PC-9 (cell line): ENCODE data around the gene LRP1. TPM values are rescaled to one million over a fixed set of nuclear protein-coding genes. Genes with fewer than 3 reads are reported as not detected.

ENCODE experiments used
- BruUV-seq: library from RNA; stranded (reverse); fragments of 400-500 nt; replicated peaks from 2 replicates; lab custom pipeline; 2021; lab: Mats Ljungman, UMichigan
- CTCF ChIA-PET: fragments of 300-600 bp; sonication (Branson Sonifier 250); formaldehyde crosslinking; loops from one replicate; lab custom pipeline; 2022; ENCODE audit warnings: antibody characterized with exemption; lab: Charles Lee
- POLR2A ChIA-PET: fragments of 300-600 bp; sonication (Branson Sonifier 250); formaldehyde crosslinking; loops from one replicate; lab custom pipeline; 2022; ENCODE audit warnings: antibody characterized with exemption; ENCODE audit not compliant: unreplicated experiment; lab: Charles Lee
- DNase-seq, 2 experiments: peaks; one replicate each; pipeline versions ENCODE4 v3.0.0 to v3.0.0-alpha.2; 2015 to 2022; ENCODE audit warnings: mixed read lengths in 1 of 2
- H2AFZ ChIP-seq: fragments of 200-600 bp; sonication (generic); 2 replicates; pipeline ENCODE4 v1.8.1; 2017; ENCODE audit warnings: antibody characterized with exemption
- H3F3A ChIP-seq: fragments of 200-600 bp; sonication (generic); 2 replicates; pipeline ENCODE4 v1.8.1; 2017; ENCODE audit warnings: antibody characterized with exemption, mild to moderate bottlenecking, low read depth; ENCODE audit not compliant: insufficient read depth
- H3K27ac ChIP-seq: fragments of 200-600 bp; sonication (generic); 2 replicates; pipeline ENCODE4 v1.6.1; 2016; ENCODE audit warnings: mixed run types
- H3K27me3 ChIP-seq: fragments of 200-600 bp; sonication (generic); 2 replicates; pipeline ENCODE4 v1.6.1; 2016; ENCODE audit warnings: low read depth, mixed run types; ENCODE audit not compliant: insufficient read depth
- H3K36me3 ChIP-seq: fragments of 200-600 bp; sonication (generic); 2 replicates; pipeline ENCODE4 v1.6.1; 2016; ENCODE audit warnings: low read depth, mixed run types
- H3K4me1 ChIP-seq: fragments of 200-600 bp; sonication (generic); replicated peaks from 2 replicates; pipeline ENCODE4 v1.6.1; 2016; ENCODE audit warnings: mixed run types; ENCODE audit not compliant: insufficient read depth
- H3K4me2 ChIP-seq: fragments of 200-600 bp; sonication (generic); 2 replicates; pipeline ENCODE4 v1.6.1; 2017; ENCODE audit warnings: mixed run types
- H3K4me3 ChIP-seq: fragments of 200-600 bp; sonication (generic); 2 replicates; pipeline ENCODE4 v1.6.1; 2016; ENCODE audit warnings: mixed run types
- H3K79me2 ChIP-seq: fragments of 200-600 bp; sonication (generic); 2 replicates; pipeline ENCODE4 v1.6.1; 2017; ENCODE audit warnings: low read depth, mixed run types
- H3K9me2 ChIP-seq: fragments of 200-600 bp; sonication (generic); 2 replicates; pipeline ENCODE4 v1.8.1; 2017; ENCODE audit warnings: mild to moderate bottlenecking; ENCODE audit not compliant: insufficient read depth
- H3K9me3 ChIP-seq: fragments of 200-600 bp; sonication (generic); 2 replicates; pipeline ENCODE4 v1.8.1; 2016; ENCODE audit warnings: low read depth; ENCODE audit not compliant: insufficient read depth
- H4K20me1 ChIP-seq: fragments of 200-600 bp; sonication (generic); 2 replicates; pipeline ENCODE4 v1.8.1; 2017; ENCODE audit not compliant: insufficient read depth
- EZH2 ChIP-seq: fragments of 200-600 bp; sonication (generic); IDR thresholded peaks from 2 replicates; pipeline ENCODE4 v1.8.0; 2017; ENCODE audit warnings: antibody characterized with exemption, low read depth
- intact Hi-C: fragments of 100-400 bp; cut with micrococcal nuclease; formaldehyde crosslinking; loops from one replicate; pipeline ENCODE4 v1.10.0; 2022; ENCODE audit not compliant: unreplicated experiment
- total RNA-seq: library from RNA; stranded (reverse); gene quantifications from 2 replicates; pipeline ENCODE4 v1.2.3, GENCODE V29; 2021
- TF ChIP-seq, protein P1 (sequence below): fragments of 200-600 bp; sonication (generic); conservative IDR thresholded peaks from 2 replicates; pipeline ENCODE4 v1.6.1; 2017; ENCODE audit warnings: mixed run types, antibody characterized with exemption, mild to moderate bottlenecking, moderate library complexity

Gene LRP1
- total RNA-seq, 1 experiment from 2014 or later, result 51.4 TPM

DNA sequence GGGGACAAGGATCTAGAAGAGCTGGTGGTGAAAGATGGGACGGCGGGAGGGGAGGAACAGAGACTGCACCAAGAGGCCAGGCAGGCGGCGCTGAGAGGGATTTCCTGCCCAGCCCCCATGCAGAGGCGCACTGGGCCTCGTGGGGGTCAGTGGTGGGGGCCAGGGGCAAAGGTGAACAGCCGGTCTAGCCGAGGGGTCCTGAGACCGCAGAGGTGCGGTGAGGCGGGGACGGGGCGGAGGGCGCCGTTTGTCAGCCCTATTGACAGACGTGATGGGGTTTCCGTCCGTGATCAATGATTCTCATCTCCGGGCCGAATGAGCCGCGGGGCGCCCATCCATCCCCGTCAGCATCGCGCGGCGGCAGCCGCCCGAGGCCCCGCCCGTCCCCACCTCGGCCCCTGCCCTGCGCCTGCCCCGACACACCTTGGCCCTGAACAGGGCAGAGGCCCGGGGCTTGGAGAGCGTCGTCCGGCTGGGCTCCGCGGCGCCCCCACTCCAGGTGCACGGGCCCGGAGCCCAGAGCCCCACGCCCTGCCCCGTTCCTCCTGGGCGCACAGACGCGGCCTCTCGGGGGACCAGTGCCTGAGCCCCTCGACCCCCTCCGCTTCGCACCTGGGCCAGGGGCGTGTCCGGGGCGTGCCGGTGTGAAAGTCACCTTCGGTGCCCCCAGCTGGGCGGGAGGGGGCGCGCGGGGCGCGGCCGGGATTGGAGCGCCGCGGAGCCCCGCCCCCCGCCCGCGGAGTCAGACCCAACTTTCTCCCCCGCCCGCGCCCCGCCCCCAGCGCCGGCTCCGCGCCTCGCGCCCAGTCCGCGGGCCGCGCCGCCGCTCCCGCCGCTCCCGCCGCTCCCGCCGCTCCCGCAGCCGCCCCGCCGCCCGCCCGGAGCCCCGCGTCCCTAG lies 88.0 kb downstream of the LRP1 start, which contains the start of gene NXPH4:
TSS of gene NXPH4 (plus strand) at position 781 of the 898 bp plus-strand sequence. CDS start 176 bp downstream, outside the sequence.
- POLR2A ChIA-PET, result no interaction called here
- CTCF ChIA-PET, result interaction anchor here (0.6 kb wide), 1 partner anchor 1028 kb away, joined by 3 read pairs; no protein-coding TSS in a partner anchor
- no peak for TF ChIP-seq EZH2
- TF ChIP-seq, protein P1, sequence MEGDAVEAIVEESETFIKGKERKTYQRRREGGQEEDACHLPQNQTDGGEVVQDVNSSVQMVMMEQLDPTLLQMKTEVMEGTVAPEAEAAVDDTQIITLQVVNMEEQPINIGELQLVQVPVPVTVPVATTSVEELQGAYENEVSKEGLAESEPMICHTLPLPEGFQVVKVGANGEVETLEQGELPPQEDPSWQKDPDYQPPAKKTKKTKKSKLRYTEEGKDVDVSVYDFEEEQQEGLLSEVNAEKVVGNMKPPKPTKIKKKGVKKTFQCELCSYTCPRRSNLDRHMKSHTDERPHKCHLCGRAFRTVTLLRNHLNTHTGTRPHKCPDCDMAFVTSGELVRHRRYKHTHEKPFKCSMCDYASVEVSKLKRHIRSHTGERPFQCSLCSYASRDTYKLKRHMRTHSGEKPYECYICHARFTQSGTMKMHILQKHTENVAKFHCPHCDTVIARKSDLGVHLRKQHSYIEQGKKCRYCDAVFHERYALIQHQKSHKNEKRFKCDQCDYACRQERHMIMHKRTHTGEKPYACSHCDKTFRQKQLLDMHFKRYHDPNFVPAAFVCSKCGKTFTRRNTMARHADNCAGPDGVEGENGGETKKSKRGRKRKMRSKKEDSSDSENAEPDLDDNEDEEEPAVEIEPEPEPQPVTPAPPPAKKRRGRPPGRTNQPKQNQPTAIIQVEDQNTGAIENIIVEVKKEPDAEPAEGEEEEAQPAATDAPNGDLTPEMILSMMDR, result no peak; the same call in 1 of the 2 replicates
- peak within 1 kb of the TSS; percentile 77 for H2AFZ ChIP-seq
- peak within 1 kb of the TSS; percentile 98 for H3K4me2 ChIP-seq
- peak within 1 kb of the TSS; percentile 78 for H3K4me3 ChIP-seq
- peaks cover 28% of the 10 kb centered on the region for H3K4me1 ChIP-seq
- H3K79me2 ChIP-seq, result no peaks in the 10 kb centered on the region
- H3K36me3 ChIP-seq, result no peaks in the 10 kb centered on the region
- H3K27me3 ChIP-seq, result no peaks in the 10 kb centered on the region
- no peaks in the 10 kb centered on the region for H3K9me3 ChIP-seq
- H3F3A ChIP-seq, result peaks cover 20% of the 10 kb centered on the region
- DNase-seq, result peak in 1 of 2 experiments; percentile 55
- no peak within 1 kb of the TSS for H3K27ac ChIP-seq
- peaks cover 6% of the 10 kb centered on the region; the same call in 1 of the 2 replicates for H4K20me1 ChIP-seq
- intact Hi-C loops, result no loop called here
- no TSS peak for BruUV-seq
- H3K9me2 ChIP-seq, result no peaks in the 10 kb centered on the region

DNA sequence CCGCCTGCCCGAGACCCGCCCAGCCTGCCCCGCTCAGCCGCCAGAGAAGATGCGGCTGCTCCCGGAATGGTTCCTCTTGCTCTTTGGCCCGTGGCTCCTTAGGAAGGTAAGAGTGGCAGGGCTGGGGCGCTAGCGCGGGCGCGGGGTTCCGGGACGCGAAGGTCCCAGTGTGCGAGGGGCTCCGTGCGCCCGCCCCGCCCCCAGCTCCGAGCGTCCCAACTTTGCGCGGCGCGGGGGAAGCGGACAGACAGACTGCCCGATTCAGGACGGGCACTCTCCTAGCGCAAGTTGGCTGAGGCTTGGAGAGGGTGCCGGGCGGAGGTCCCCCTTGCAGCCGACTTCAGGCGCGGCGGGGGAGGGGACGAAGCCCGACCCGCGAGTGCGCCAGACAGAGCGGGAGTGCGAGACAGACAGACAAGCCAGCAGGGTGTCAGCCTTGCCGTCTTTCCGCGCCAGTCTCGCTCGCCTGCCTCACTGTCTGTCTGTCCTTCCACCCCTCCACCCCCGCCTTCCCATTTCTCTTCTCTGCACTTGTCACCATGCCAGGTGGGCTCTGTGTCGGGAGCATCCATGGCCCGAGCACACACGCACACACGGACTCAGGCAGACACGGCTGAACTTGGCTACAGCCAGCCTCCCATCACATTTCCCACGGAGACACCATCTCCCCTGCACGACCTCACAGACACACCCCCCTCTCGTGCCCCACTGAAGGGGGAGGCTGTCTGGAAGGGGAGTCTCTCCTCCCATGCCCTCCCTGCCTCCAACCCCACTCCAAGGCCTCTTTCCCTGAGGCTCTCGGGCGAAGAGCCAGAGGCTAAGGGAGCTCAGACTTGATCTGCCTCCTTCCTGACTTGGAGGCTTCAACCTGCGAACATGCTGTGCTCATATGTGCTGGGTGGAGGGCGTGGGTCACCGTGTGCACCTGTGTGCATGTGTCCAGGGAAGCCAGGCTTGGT lies 88.9 kb downstream of the LRP1 start:
- POLR2A ChIA-PET, result interaction anchor here (0.5 kb wide), 1 partner anchor 13 kb away, joined by 3 read pairs; no protein-coding TSS in a partner anchor
- CTCF ChIA-PET, result interaction anchor here (0.6 kb wide), 2 partner anchors 714 to 1029 kb away, joined by 3 to 4 read pairs; no protein-coding TSS in a partner anchor
- Histone ChIP-seq H3F3A (peaks cover 20% of the 10 kb centered on the region), H3K4me3 (peak overlapping the region; percentile 78), H3K9me2 (no peaks in the 10 kb centered on the region), H4K20me1 (peaks cover 6% of the 10 kb centered on the region; the same call in 1 of the 2 replicates), H2AFZ (peak overlapping the region; percentile 77), H3K36me3 (no peaks in the 10 kb centered on the region), H3K4me1 (peaks cover 28% of the 10 kb centered on the region), H3K27ac (no peak overlapping the region), H3K4me2 (peak overlapping the region; percentile 98), H3K79me2 (no peaks in the 10 kb centered on the region), H3K9me3 (no peaks in the 10 kb centered on the region), H3K27me3 (no peaks in the 10 kb centered on the region)
- intact Hi-C loops, result no loop called here
- no TSS peak for BruUV-seq
- peak in 1 of 2 experiments; percentile 20 for DNase-seq
- TF ChIP-seq, protein P1, result no peak
- no peak for TF ChIP-seq EZH2
